ENCODE measurements around the gene ZFPM1.

Gene ZFPM1

GRCh38 chr16:88580371-88580770 lies 127.3 kb downstream of the ZFPM1 start (continued):
- TF ChIP-seq BACH2 (CRISPR knock-in tag; IDR thresholded peaks at IDR 0.05; ENCODE audit: borderline replicate concordance) (no peak), TOX (CRISPR knock-in tag; IDR thresholded peaks at IDR 0.05; ENCODE audit: borderline replicate concordance) (no peak), ZNF70 (CRISPR knock-in tag; IDR thresholded peaks at IDR 0.05) (no peak)

DNA sequence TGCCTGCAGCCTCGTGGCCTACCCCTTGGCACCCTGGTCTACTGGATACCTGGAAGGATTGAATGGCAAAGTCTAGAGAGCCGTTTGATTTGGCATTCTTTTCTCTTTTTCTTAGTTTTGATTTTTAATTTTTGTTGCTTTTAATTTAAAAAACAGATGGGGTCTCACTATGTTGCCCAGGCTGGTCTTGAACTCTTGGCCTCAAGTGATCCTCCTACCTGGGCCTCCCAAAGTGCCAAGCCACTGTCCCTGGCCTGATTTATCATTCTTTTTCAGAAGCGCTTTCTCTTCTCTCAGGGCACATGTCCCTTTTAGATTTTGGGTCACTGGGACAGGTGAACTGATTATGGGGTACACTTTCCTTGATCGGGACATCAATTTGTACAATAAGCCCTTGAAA lies 128.0 kb downstream of the ZFPM1 start:
- TF ChIP-seq ARNTL (CRISPR knock-in tag; IDR thresholded peaks at IDR 0.05; ENCODE audit: borderline replicate concordance, low read depth) (no peak), ZNF565 (CRISPR knock-in tag; conservative IDR thresholded peaks at IDR 0.05; ENCODE audit: low read depth) (no peak), ESRRG (CRISPR knock-in tag; IDR thresholded peaks at IDR 0.05) (no peak), ISL1 (CRISPR knock-in tag; IDR thresholded peaks at IDR 0.05) (no peak), SNAI2 (CRISPR knock-in tag; IDR thresholded peaks at IDR 0.05) (no peak), ZNF70 (CRISPR knock-in tag; IDR thresholded peaks at IDR 0.05) (no peak), ZFP3 (CRISPR knock-in tag; IDR thresholded peaks at IDR 0.05) (no peak), TOX (CRISPR knock-in tag; IDR thresholded peaks at IDR 0.05; ENCODE audit: borderline replicate concordance) (no peak), TCF4 (CRISPR knock-in tag; IDR thresholded peaks at IDR 0.05; ENCODE audit: borderline replicate concordance) (no peak), BACH2 (CRISPR knock-in tag; IDR thresholded peaks at IDR 0.05; ENCODE audit: borderline replicate concordance) (no peak), TSHZ2 (CRISPR knock-in tag; IDR thresholded peaks at IDR 0.05) (no peak), RARB (CRISPR knock-in tag; IDR thresholded peaks at IDR 0.05) (no peak), ZC3H10 (CRISPR knock-in tag; IDR thresholded peaks at IDR 0.05) (no peak), ZFP30 (CRISPR knock-in tag; IDR thresholded peaks at IDR 0.05) (no peak)
- TF ChIP-seq, protein P1, sequence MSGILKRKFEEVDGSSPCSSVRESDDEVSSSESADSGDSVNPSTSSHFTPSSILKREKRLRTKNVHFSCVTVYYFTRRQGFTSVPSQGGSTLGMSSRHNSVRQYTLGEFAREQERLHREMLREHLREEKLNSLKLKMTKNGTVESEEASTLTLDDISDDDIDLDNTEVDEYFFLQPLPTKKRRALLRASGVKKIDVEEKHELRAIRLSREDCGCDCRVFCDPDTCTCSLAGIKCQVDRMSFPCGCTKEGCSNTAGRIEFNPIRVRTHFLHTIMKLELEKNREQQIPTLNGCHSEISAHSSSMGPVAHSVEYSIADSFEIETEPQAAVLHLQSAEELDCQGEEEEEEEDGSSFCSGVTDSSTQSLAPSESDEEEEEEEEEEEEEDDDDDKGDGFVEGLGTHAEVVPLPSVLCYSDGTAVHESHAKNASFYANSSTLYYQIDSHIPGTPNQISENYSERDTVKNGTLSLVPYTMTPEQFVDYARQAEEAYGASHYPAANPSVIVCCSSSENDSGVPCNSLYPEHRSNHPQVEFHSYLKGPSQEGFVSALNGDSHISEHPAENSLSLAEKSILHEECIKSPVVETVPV (CRISPR knock-in tag; IDR thresholded peaks at IDR 0.05), result no peak
- TF ChIP-seq, protein P2, sequence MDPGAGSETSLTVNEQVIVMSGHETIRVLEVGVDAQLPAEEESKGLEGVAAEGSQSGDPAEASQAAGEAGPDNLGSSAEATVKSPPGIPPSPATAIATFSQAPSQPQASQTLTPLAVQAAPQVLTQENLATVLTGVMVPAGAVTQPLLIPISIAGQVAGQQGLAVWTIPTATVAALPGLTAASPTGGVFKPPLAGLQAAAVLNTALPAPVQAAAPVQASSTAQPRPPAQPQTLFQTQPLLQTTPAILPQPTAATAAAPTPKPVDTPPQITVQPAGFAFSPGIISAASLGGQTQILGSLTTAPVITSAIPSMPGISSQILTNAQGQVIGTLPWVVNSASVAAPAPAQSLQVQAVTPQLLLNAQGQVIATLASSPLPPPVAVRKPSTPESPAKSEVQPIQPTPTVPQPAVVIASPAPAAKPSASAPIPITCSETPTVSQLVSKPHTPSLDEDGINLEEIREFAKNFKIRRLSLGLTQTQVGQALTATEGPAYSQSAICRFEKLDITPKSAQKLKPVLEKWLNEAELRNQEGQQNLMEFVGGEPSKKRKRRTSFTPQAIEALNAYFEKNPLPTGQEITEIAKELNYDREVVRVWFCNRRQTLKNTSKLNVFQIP (CRISPR knock-in tag; IDR thresholded peaks at IDR 0.05; ENCODE audit: borderline replicate concordance, low read depth), result no peak

DNA sequence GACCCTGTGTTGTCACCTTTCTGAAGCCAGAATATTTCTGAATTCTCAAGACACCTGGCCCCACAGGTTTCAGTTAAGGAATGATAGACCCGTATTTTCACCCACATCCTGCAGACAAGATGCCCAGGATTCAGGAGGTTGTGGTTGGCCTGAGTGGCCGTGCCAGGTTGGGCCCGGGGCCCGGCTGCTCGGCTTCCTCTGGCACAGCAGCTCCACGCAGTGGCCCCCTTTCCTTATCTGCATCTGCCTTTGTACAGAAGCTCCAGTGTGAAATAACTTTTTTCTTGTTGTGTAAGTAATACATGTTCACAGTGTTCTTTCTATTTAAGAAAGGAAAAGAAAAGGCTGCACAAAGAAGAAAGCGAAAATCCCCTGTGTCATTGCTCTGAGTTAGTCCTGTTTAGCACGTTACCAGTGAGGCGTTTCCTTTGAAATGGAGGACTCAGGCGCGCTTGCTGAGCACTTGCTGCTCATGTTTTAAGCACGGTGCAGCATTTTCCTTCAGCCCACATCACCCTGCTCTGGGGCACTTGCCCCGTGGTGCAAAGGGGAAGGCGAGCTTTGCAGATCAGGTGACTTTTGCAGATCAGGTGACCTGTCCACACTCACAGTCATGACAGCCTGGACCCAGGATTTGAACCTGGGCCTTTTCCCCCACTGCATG lies 130.0 kb downstream of the ZFPM1 start:
- ATAC-seq, result no peak
- TF ChIP-seq TOX (CRISPR knock-in tag; IDR thresholded peaks at IDR 0.05; ENCODE audit: borderline replicate concordance), result no peak
- no peak for TF ChIP-seq ZNF565 (CRISPR knock-in tag; conservative IDR thresholded peaks at IDR 0.05; ENCODE audit: low read depth)
- no peak for TF ChIP-seq ESRRG (CRISPR knock-in tag; IDR thresholded peaks at IDR 0.05)
- no peak for TF ChIP-seq TCF4 (CRISPR knock-in tag; IDR thresholded peaks at IDR 0.05; ENCODE audit: borderline replicate concordance)
- no peak for TF ChIP-seq ARNTL (CRISPR knock-in tag; IDR thresholded peaks at IDR 0.05; ENCODE audit: borderline replicate concordance, low read depth)
- TF ChIP-seq CSDC2 (CRISPR knock-in tag; IDR thresholded peaks at IDR 0.05), result no peak
- TF ChIP-seq, protein P2 (CRISPR knock-in tag; IDR thresholded peaks at IDR 0.05; ENCODE audit: borderline replicate concordance, low read depth), result no peak
- TF ChIP-seq OSR1 (CRISPR knock-in tag; IDR thresholded peaks at IDR 0.05), result no peak
- TF ChIP-seq RARB (CRISPR knock-in tag; IDR thresholded peaks at IDR 0.05), result no peak
- TF ChIP-seq PPARA (CRISPR knock-in tag; IDR thresholded peaks at IDR 0.05; ENCODE audit: borderline replicate concordance), result no peak
- TF ChIP-seq GLIS3 (CRISPR knock-in tag; IDR thresholded peaks at IDR 0.05), result no peak
- TF ChIP-seq SNAI2 (CRISPR knock-in tag; IDR thresholded peaks at IDR 0.05), result no peak
- no peak for TF ChIP-seq ZFP30 (CRISPR knock-in tag; IDR thresholded peaks at IDR 0.05)
- TF ChIP-seq ZFP3 (CRISPR knock-in tag; IDR thresholded peaks at IDR 0.05), result no peak
- TF ChIP-seq, protein P3, sequence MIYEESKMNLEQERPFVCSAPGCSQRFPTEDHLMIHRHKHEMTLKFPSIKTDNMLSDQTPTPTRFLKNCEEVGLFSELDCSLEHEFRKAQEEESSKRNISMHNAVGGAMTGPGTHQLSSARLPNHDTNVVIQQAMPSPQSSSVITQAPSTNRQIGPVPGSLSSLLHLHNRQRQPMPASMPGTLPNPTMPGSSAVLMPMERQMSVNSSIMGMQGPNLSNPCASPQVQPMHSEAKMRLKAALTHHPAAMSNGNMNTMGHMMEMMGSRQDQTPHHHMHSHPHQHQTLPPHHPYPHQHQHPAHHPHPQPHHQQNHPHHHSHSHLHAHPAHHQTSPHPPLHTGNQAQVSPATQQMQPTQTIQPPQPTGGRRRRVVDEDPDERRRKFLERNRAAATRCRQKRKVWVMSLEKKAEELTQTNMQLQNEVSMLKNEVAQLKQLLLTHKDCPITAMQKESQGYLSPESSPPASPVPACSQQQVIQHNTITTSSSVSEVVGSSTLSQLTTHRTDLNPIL (CRISPR knock-in tag; IDR thresholded peaks at IDR 0.05; ENCODE audit: low read depth), result no peak

More for the DNA sequence above, 128.0 kb downstream of the ZFPM1 start:
- no peak for ATAC-seq
